HTR-8/SVneo (cell line): ENCODE results near the gene ST3GAL6.

ENCODE experiments used
- DNase-seq: peaks from one replicate; pipeline ENCODE4 v3.0.0; 2011; ENCODE audit warnings: low spot score, mixed read lengths; ENCODE audit not compliant: insufficient read length
- FAIRE-seq: peaks from 2 replicates; lab custom pipeline; 2011; peaks lifted over from hg19 to GRCh38; lab: Jason Lieb, UNC

Gene ST3GAL6

DNA sequence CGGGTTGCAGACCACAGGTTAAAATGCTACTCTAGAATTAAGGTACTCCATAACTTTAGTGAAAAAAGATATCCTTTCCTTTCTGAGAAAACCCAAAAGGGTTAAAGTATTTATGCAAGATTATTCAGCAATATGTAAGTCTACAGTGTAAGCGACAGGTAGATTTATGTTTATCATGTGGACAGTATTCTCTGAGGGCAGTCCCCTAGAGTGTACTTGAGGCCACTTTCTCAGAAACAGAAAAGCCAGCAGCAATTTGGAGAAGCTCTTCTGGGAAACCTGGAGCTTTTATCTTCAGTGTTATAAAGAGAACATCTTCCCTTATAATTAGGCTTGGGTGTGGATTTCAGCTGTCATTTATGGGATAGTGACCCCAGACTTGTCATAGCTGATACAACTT, 8.9 kb downstream of the ST3GAL6 start:
- no peak for DNase-seq
- FAIRE-seq, result no peak

DNA sequence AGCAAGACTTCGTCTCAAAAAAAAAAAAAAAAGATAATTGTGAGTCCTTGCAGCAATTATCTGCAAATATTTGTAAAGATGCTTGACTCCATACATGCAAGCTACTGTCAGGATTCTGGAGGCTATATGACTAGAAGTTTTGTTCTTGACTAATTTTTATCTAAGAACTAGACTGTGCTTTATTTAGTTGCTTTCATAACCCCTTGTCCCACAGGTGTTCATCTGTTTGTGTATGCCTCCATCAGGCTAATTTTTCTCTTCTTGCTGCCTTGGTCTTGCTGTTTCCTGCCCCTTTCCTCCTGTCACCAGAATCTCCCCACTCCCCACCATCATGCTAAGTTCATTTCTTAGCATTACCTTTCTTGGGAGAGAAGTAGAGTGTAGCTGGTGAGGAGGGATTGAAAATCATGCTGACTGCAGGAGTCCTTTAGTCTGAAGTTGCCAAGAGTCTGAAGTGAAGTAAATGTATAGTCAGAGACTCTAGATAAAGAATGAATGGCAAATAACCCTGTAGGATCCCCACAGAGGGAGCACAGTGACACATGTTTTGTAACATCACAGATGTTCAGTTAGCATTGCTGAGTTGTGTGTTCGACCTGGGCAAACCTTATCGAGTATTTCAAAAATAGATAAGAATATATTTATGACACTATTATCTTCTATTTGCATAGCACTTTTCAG, 12.5 kb downstream of the ST3GAL6 start:
- FAIRE-seq (no peak), DNase-seq (no peak)

DNA sequence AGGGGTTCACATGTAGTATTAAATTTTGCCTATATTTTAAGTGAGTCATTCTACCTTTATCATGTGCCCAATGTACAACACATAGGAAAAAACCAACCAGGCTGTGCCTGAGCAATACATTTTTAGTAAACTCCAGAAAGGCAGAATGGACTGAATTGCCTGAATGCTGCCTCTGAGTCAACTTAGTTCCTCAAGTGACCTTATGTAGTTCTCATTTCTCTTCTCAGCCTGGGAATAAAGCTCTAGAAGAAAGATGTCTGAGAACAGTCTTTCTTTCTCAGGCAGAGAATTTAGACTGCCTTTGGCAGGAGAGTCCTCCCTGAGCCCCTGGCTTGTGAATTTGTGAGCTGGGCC, 13.0 kb downstream of the ST3GAL6 start:
- FAIRE-seq (no peak), DNase-seq (no peak)

- FAIRE-seq, result no peak
Measured at GRCh38 chr3:98777286-98777685, 14.1 kb downstream of the ST3GAL6 start.

GRCh38 chr3:98777801-98778220, 14.7 kb downstream of the ST3GAL6 start:
- no peak for FAIRE-seq
- DNase-seq, result no peak

More at GRCh38 chr3:98777286-98777685, 14.1 kb downstream of the ST3GAL6 start:
- DNase-seq, result no peak

- FAIRE-seq (no peak), DNase-seq (no peak)
Measured at GRCh38 chr3:98778383-98778782, 15.2 kb downstream of the ST3GAL6 start.

- no peak for FAIRE-seq
- peak; percentile 57 for DNase-seq
Measured at GRCh38 chr3:98778852-98779413, 15.8 kb downstream of the ST3GAL6 start.

GRCh38 chr3:98779541-98780335, 16.6 kb downstream of the ST3GAL6 start:
- FAIRE-seq, result no peak
- no peak for DNase-seq

DNA sequence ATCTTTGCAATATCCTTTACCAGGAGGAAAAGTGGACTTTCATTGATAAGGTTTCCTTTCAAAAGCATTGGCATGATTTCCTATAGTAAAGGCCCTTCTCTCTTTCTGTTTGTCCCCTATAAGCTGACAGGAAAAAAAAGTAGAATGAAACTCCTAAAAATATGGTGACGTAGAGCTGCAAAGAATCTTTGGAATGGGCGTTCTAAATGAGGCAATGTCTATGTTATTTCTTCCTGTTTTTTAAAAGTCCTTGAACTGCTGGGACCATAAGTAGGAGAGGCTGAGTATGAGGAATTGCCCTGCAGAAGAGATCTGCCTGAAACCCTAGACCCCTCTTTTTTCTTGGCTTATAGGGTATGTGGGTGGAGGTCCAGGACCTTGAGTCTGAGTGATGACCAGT, 17.2 kb downstream of the ST3GAL6 start:
- no peak for DNase-seq
- FAIRE-seq, result no peak

DNA sequence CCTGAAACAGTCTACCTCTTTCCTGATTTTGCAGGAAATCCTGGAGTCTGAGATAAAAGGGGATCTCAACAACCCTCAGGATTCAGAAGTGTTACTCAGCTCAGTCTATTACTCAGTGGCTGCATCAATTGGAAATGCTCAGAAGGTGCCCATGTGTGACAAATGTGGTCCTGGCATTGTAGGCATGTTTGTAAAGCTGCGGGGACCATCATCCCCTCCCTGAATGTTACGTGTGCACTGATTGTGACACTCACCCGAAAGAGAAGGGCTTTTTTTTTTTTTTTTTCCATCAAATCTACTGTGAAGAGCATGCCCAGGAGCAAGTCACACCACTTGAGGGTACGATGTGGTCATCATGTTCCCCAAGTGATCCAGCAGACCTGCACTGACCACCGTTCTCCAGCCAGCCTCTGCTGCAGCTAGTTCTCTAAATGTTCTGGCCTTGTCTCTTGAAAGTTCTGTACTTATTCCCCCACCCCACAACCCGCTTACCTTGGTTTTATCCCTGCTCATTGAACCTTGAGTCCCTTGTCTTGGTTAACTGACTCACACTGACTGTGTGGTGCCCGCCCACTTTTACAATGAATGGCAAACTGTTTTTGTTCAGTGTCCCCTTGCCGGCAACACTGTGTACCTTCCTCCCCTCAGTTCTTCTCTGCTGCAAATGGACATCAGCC, 19.8 kb downstream of the ST3GAL6 start:
- DNase-seq (no peak), FAIRE-seq (no peak)

- DNase-seq (no peak), FAIRE-seq (no peak)
Measured at GRCh38 chr3:98784042-98784441, 20.9 kb downstream of the ST3GAL6 start.

DNA sequence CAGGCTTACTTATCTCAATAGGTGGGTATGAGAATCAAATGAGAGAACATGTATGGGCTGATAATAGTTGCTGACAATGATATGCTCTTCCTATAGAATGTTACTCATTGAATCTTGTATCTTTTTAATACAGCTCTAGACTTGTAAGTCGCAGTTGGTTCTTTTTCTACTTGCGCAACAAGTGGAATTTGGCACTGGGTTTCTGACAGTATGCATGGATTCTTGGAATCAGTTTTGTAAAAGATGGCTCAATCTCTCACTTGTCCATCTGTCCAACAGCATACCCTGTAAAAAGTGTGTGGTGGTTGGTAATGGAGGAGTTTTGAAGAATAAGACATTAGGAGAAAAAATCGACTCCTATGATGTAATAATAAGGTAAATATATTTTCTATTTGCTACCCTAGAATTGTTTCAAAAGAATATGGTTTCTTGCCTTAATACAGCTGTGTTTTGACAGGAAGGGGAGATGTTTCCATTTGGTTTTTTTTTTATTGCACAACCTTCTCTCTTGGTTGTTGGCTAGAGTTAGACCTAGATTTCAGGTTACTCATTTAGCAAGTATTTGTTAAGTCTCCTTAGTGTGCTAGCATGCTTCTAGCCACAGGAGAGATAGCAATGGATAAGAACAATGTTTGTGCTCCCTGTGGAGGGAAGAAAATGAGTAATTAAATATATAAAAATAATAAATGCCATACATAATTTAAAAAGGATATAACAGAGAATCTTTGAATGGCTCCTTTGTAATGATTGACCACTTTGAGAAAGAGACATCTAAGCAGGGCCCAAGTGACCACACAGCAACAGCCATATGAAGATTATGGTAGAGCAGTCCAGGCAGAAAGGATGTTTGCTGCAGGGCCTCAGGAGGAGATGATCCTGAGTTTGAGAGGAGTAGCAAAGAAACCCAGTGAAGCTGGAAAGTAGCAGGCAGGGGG, 21.8 kb downstream of the ST3GAL6 start:
- FAIRE-seq, result no peak

DNA sequence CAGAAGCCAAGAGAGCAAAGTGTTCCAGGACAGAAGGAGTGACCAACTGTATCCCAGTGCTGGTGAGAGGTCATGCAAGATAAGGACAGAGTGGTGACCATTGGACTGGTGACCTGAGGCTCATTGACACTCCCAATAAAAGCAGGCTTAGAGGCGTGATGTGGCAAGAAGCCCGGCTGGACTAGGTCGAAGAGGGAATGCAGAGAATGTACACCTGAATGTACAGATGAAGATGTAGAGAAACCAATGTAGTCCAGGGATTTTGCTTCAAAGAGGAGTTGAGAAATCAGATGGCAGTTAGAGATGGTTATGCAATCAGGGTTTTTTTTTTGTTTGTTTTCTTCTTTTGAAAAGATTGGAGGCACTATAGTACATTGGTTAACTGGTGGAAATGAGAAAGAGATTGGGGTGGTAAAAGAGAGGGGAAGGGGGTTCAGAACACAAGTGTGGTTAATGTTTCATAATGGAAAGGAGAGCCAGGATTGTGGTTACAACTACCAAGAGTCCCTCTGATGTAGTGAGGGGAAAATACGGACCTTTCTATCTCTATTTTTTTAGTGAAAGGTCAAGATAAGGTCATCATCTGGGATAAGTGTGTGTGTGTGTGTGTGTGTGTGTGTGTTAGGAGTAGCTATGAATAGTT, 23.3 kb downstream of the ST3GAL6 start:
- DNase-seq (no peak), FAIRE-seq (no peak)

More for the DNA sequence above, 21.8 kb downstream of the ST3GAL6 start:
- peak; percentile 37 for DNase-seq

DNA sequence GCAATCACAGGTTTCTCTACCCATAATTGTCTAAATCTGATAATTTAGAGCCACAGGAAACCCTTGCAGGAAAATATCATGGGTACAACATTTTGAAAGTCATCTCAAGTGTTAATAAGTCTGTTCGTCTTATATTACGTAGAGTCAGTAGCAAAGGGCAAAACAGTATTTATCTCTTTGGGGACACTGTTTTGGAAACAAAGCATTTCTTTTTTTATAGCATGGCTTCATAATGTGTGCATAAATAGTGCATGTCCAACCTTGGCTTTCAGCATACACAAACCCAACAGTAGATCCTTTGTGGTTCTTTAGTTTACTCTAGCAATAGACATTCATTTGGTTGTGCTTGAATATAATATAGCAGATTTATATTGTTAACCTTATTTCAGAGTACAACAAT, 24.0 kb downstream of the ST3GAL6 start:
- FAIRE-seq, result no peak
- no peak for DNase-seq

- FAIRE-seq (no peak), DNase-seq (no peak)
Measured at GRCh38 chr3:98788651-98789050, 25.5 kb downstream of the ST3GAL6 start.

DNA sequence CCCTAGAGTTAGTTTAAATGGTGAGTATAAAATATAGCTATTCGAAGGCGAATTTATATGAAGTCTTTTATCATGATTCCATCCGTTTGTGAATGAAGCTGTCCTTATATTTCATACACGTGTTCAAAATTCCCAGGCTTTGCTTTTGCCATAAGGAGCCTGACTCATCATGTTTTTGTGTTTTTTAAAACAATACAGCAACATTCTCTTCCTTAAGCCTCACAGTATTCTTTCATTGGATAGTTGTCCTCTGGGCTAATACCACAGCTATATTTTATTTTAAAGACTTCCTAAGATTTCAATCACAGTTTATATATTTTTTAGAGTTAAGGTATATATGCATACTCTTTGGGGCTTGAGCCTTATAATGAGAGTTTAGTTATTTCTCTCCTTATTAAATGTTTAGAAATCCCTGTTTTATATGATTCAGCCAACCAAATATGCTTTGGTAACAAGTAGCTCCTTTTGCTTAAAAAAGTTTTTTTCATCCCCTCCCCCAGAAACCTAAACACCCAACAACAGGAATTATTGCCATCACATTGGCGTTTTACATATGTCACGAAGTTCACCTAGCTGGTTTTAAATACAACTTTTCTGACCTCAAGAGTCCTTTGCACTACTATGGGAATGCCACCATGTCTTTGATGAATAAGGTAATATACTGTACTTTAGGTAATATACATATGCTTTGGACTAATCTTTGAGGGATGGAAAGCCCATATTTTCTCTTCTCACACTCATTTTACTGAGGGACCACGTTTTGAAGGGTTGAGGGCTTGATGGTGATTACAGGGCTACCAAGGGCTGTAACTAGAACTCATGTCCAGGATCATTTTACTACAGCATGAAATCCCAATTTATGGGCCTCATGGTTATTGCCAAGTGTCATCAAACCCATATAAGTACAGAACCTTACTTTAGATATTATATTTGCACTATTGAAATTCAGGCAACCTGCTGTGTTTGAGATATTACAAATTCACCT, 28.5 kb downstream of the ST3GAL6 start:
- no peak for DNase-seq
- FAIRE-seq, result no peak

GRCh38 chr3:98793971-98794370, 30.8 kb downstream of the ST3GAL6 start:
- DNase-seq, result no peak
- FAIRE-seq, result no peak

- DNase-seq, result no peak
- no peak for FAIRE-seq
Measured at GRCh38 chr3:98796334-98796733, 33.2 kb downstream of the ST3GAL6 start.
